HPDE6-E6E7 (cell line): Measurements from ENCODE around the gene PFKL.
A peak's percentile ranks its signal among the peaks of the same experiment; 100 is the strongest.

Experiments
- DNase-seq: peaks from one replicate; pipeline ENCODE4 v3.0.0; 2011; ENCODE audit warnings: missing footprints; ENCODE audit errors: extremely low spot score

The PFKL gene

DNA sequence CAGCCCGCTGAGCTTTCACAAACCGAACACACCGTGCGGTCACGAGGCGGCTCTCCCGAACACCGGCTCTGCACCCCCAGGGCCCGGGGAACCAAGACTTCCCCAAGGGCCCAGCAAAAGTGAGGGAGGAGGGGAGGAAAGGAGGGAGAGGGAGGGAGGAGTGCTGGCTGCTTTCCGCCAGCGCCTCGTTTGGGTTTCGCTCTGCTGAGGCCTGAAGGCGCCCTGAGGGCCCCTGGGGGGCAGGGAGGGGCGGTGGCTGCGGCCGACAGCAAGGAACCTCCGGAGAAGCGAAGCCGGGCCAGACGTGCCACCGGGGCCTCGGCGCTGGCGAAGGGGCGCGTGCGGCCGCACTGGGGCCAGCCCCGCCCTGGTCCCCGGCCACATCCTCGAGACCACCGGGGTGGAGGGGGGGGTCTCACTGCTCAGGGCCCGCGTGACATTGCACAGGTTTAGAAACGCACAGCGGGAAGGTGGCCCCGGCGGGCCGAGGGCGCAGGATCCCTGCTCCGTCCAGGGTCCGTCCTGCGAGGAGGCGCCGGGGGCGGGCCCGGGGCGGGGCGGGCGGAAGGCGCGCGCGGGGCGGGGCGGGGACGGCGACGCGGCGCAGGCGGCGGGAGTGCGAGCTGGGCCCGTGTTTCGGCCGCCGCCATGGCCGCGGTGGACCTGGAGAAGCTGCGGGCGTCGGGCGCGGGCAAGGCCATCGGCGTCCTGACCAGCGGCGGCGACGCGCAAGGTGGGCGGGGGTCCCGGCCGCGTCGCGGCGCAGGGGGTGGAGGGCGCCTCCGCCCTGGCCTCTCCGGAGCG is at the start of gene PFKL:
Gene PFKL, plus strand, starts transcription at position 596 of the 804 bp plus-strand sequence. Its CDS starts 53 bp downstream, at position 649.
- DNase-seq = peak; percentile 74

DNA sequence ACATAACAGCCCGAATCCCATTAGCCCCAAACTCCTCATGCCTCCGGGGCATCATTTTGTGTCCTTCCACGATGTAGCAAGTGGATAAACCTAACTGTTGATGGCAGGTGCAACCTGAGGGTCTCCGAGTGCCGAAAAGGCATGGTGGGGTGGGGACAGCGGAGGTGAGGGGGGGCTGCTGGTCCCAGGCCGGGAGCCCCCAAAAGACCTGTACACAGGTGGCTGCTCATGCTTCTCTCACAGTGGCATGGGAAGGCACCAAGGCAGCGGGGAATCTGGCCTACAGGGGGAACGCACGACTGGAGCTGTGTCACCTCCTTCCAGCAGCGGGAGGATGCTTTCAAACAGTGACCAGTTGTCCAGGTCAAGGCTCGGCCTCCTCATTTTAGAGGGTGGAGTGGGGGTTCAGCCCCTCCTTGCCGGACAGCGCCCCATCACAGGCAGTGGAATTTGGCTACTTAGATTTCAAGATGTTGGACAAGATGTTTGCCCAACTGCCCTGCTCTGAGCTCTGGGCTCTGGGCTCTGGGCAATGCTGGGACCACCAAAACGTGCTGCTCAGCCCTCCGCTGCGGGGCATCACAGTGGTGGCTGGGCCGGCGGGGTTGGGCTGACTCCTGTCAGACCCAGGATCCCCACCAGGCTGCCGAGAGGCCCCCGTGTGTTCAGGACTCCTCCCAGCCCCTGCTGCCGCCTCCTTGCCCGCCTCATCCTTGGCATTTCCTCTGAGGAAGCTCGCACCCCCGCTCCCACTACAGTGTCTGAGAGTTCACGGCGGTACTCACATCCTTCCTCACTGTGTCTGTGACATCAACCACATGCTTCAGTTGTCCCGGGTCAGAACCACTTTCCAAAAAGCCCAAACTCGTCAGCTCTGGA is 45.8 kb upstream of the PFKL start:
- no peak for DNase-seq

DNA sequence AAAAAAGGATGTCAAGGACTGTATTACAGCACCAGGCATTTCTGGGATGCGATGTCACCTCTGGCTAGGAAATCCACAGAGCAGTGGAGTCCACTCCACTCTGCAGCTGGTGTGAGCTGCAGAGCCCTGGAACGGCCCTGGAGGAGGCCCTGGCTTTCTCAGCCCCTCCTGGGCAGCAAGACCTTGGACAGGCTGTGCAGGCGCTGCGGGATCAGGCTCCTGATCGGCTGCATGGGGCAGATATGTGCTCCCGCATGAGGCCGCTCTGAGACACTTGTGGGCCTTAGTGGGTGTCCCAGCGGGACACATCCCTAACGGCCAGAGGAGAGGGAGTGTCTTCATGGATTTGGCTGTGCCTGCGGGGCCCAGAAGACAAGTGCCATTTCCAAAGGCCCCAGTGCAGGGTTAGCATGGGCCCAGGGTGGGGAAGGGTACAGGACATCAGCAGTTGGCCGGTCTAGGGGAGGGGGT is 44.3 kb upstream of the PFKL start:
- DNase-seq = no peak

DNA sequence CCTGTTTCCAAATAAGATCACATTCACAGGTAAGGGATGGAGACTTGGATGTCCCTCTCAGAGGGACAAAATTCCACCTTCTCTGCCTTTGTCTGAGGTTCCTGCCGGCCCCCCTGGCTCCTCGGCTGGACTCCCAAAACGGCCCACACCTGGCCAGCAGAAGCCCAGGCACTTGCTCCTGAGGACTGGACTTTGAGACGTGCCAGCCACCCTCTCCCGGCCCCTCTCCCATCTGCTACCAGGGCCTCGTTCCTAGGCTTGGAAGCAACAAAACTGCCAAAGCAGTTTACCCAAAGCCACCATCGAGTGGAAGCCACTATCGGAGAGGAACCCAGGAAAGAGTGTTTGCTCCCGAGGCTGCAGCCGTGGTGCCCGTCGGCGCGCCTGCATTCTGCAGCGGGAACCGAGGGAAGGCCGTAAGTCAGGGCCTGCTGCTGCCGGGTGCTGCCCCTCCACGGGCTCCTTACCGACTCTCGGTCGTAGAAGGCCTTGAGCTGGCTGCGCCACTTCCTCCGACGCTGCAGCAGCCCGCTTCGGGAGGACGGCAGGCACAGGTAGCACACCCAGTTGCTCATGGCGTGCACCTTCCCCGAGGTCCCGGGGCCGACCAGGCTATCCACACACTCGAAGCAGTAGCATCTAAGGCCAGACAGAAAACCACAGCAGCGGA is 41.7 kb upstream of the PFKL start:
- no peak for DNase-seq

DNA sequence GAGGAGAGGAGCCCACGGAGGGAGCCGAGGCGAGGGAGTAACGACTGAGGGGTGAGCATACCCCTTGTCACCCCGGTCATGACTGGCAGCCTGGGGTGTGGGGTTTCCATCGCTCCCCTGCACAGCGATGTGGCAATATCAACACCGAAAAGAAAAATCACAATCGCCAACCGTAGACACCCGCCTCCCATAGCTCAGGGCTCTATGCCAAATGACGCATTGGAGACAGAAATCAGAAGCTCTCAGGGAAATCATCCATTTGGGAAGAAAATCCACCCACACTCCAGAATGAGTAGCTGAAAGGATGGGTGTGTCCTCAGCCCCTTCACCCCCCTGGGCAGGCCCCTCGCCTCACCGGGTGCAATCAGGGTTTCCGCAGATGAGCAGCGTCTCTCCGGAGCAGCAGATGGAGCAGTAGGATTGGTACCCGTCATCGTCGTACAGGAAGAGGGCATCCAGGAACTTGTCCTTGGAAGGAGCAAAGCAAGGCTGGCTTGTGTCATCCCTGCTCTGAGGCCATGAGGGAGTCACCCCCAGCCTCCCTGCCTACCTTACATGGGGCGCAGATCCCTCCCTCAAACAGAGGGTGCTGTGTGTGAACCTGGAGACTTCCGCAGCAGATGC is 40.7 kb upstream of the PFKL start:
- no peak for DNase-seq

DNA sequence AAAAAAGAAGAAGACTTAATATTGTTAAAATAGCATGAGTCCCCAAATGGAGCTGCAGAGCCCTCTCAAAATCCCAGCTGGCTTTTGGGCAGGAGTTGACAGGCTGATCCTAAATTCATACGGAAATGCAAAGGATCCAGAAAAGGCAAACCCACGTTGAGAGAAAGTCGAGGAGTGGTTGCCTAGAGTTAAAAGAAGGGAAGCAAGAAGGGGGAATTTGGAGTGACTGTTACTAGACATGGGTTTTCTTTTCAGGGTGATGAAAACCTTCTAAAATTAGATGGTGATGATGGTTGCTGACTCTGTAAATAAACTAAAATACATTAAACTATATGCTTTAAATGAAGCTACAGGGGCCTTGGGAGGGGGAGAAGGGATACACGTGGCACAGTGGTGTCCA is 39.8 kb upstream of the PFKL start:
- no peak for DNase-seq

DNA sequence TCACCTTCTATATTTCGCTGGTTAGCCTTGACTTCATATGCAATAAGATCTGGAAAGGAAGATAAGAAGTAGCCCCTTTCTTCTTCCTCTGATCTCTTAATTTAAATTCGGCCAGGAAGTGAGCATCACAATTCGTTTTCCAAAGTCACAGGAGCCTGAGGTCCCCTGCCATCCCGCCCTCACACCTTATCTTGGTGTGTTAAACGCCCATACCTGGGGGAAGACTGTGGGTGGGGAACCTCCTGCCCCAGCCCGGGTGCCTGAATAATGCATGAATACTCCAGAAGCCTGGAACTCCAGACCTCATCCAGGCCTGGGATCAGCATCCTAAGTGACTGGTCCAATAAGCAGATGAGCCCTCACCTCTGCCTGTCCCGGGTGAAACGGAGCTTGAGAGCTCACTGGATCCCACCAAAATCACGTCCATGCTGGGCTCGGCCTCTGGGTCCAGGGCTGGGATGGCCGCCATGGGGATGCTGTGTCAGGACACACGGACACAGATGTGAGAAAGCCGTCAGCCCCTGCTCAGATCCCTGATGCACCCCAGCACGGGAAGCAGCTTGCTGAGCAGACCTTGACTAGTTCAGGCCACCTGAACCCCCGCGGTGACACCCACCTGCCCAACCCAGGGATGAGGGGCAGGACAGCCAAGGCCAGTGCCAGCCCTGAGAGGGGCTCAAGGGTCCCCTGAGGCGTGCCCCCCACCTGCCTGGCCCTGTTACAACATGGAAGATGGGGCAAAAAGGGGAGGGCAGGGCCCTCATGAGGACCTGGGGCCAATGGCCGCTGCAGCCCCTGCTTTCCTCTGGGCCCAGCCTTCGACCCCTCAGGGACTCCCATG is 38.8 kb upstream of the PFKL start:
- DNase-seq = no peak

DNA sequence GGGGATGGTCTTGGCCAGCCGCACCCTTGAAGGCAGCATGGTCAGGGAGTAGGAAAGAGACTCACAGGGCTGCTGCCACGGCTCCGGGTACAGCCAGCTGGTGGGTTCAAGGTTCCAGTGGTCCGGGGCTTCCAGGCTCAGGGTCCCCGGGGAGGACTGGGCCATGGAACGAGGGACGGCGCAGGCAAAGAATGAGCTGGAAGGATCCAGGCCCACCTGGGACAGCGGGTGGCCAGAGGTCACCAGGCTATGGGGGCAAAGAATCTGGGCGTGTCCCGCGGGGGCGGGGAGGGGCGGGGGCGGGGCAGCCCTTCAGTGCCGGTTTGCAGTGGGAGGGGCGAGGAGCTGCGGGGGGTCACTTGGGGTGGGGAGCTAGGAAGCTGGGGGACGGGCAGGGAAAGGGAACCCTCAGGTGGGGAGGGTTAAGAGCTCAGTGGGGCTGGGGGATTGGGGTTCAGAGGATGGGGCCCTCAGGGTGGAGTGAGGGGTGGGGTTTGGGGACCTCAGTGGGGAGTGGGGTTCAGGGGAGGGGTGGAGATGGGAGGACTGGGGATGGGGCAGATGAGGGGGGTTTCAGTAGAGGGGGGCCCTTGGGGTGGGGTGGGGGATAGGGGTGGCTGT is 38.1 kb upstream of the PFKL start, which contains the start of gene DNMT3L:
Gene DNMT3L, minus strand, starts transcription at position 223 of the 621 bp plus-strand sequence. CDS start 638 bp downstream, outside the sequence.
- DNase-seq = no peak

DNA sequence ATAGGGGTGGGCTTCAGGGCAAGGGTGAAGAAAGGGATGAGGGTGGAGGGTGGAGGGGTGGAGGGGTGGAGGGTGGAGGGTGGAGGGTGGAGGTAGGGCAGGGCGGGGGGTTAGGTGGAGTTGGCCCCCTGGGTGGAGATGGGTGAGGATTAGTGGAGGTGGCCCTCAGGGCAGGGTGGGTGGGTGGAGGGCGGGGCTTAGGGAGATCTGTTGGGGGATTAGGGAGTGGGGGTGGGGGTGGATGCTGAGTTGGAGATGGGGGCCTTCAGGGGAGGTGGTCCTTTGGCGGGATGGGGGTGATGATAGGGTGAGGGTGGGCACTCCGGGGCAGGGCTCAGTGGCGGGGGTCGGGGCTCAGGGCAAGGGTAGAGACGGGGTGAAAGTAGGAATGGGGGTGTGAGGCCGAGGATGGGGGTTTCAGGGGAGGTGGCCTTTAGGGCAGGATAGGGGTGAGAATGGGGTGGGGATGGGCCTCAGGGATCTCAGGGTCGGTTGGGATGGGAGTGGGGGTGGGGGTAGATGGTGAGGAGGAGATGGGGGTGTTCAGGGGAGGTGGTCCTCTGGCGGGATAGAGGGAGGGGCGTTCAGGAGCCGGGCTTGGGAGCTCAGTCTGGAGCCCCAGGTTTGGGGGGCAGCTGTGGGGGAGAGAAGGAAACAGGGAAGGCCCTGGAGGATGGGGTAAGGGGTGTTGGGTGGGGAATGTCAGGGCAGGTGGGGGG is 37.4 kb upstream of the PFKL start:
- no peak for DNase-seq

DNA sequence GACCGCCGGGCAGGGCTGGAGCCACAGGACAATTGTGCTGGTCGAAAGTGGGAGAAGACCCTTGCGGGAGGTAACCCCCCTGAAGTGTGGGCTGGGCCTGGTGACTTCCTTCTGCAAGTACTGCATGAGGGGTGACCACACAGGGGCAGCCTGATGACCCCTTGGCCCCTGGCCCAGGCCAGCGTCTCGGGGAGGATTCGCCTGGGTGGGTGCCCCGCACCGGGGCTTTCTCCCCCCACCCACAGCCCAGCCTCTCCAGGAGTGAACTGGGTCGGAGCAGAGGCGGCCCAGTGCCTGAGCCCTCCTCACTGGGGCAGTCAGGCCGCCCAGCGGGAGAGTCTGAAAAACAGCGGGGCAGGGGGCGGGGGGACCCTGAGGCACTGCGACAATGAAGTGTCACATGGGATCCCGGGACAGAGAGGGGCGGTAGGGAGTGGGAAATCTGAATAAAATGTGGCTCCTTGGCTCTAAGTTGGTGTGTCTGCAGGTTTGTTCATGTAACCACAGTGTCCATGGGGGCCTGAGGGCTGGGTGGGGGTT is 36.6 kb upstream of the PFKL start:
- no peak for DNase-seq

DNA sequence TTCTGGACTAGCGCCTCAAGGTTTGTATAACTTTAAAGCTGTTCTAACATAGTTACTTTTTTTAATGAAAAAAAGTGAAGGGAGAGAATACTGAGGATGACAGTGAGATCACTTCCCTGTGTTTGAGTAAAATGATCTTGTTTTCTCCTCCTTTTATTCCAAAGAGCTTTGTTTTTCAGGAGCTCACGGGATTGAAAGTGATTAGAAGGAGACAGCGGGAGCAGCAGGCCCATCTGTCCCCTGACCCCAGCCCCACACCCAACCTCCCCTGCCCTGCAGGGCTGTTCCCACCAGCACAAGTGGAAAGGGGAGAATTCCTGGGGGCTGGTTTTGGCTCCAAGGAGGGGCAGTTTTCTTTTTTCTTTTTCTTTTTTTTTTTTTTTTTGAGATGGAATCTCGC is 36.1 kb upstream of the PFKL start:
- no peak for DNase-seq

DNA sequence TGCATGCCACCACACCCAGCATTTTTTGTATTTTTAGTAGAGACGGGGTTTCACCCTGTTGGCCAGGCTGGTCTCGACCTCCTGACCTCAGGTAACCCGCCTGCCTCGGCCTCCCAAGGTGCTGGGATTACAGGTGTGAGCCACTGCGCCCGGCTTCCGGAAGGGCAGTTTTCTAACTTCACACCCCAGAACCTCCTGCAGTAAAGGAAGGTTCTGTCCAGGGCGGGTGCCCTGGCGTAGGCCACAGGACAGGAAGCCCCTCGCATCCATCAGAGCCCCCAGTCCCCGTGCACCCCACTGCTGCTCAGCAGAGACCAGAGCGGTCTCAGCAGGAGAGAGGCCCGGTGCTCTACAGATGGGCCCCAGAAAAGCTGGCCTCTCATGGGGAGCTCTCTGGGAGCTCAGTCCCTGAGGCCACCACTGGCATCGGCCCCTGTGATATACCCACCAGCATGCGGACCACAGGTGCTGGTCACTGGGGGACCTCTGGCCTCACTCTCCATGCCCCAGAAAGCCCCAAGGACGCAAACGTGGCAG is 34.1 kb upstream of the PFKL start:
- DNase-seq = no peak

DNA sequence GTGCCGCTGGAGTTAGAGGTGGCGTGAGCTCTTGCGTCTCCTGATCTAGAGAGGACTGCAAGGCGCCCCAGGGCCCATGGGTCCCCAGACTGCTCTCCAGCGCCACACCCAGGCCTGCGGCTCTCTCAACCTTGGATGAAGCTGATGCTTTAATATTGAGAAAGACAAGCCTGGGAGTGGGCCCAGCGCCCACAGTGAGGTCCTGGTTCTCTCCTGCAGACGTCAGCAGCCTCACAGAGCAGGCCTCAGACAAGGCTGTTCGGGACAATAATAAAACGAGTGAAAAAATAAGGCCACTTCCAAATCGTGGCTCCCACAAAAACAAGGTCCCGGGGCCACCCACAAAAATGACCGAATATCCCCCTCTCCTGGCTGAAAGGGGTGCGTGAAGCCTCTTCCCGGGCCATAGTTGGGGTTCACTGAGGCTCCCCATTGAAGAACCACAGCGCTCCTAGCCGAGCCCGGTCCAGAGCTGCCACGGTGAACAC is 32.2 kb upstream of the PFKL start:
- DNase-seq = no peak

DNA sequence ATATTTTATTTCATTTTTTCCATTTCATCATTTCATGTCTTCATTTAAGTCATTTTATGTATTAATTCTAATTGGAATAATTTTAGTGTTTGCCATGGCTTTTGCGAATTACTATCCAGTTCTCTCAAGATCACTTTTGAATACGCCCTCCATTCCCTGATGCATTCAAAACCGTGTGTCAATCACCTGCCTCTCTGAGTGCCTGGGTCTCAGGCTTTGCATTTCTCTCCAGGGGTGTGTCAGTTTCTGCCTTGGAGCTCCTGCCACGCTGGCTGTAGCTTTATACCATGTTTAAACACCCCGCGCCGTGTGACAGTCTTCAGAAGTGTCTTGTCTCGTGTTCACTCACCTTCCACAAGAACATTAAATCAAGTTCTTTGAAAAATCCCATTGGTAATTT is 30.8 kb upstream of the PFKL start:
- no peak for DNase-seq

DNA sequence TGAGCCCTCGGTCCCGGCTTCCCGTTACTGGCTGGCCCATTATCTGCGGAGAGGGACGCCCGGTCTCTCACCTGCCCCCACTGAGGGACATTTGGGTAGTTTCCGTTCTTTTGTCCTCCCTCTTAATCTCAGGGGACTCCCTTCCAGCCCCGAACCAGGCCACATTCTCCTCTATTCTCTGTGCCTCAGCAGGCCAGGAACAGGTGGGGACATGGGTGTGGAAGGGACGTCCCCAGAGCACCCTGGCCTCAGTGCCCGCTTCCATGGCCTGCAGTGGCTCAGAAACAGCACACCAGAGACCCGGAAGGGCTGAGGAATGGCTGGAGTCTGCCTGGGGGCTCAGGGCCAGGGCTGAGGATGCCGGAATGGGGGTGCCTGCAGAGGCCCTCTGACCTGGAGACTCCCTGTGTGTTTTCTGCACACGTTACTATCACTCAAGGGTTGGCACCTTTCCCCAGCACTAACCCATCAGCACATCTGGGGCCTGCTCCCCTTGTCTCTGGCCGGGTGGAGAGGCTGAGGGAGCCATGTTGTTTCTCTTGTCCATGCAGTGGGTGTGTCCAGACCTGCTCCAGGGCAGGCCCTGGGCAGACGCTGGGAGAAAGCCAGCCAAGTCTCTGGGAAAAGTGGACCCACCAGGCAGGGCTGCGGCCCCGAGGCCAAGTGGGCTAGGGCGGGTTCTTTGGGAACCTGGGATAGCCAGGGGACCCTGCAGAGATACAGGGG is 28.1 kb upstream of the PFKL start:
- DNase-seq = no peak

DNA sequence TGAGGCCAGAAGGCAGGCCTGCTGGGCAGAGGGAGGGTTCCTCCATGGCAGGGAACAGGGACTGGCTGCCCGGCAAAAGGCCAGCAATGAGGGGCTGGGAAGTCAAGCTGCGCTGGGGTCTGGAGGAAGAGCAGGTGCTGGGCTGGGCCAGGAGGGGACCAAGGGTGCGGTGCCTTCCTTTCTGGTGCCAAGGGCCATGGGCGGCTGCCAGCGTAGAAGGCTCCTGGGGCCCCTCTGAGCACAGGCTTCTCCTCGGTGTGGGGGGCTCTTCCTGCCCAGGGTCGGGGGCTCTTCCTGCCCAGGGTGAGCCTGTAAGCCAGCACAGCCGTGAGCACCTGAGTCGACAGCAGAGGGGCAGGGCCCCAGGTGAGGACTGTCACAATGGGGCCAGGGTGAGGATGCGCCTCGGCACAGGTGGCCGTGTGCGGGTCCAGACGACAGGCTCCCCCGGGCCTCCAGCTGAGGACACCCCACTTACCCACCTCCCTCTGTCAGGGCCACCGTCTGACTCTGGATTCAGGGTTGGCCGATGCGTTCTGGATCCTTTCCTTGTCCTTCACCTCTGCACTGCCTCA is 27.5 kb upstream of the PFKL start:
- DNase-seq = no peak

DNA sequence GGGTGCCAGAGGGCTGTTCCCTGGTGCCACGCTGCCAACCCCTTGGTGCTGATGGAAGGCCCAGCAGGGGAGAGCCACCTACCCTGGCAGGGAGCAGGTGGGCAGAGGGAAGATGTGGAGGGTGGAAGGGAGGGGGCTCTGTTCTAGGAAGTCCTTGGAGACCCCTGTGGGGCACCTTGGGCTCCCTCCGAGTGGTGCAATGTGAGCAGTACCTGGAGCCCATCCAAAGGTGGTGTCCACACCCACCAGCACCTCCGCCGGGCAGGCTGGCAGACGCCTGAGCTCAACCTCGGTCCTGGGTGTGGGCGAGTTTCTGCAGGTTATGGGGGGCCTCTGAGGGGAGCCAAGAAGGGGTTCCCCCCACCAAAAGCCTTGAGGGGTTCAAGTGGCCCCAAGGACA is 26.8 kb upstream of the PFKL start:
- no peak for DNase-seq

DNA sequence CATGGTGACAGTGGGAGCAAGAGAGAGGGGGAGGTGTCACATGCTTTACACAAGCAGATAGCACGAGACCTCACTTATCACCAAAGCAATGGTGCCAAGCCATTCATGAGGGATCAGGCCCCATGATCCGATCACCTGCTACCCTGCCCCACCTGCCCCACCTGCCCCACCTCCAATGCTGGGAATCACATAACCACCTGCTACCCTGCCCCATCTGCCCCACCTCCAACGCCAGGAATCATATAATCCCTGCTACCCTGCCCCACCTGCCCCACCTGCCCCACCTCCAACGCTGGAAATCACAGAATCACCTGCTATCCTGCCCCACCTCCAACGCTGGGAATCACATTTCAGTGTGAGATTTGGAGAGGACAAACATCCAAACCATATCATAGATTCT is 24.8 kb upstream of the PFKL start:
- no peak for DNase-seq
